HCT116 (cell line): ENCODE results near the gene TBC1D2B.

ENCODE experiments used
- ATF3 ChIP-seq: IDR thresholded peaks from 2 replicates; pipeline ENCODE4 v1.6.1; 2012
- CBX3 ChIP-seq: IDR thresholded peaks from 2 replicates; pipeline ENCODE4 v1.6.1; 2012; ENCODE audit warnings: low read depth
- CTCF ChIP-seq, 3 experiments: fragments of 200-600 bp in 1 of 3; sonication (generic) in 1 of 3; IDR thresholded peaks in 2 of 3; conservative IDR thresholded peaks in 1 of 3; 2 replicates each; pipeline ENCODE4 v1.5.1; 2012 to 2017; ENCODE audit warnings: low read depth in 2 of 3, low read length in 2 of 3, antibody characterized with exemption in 1 of 3, borderline replicate concordance in 1 of 3, control low read depth in 1 of 3, mild to moderate bottlenecking in 1 of 3, mixed read lengths in 1 of 3, mixed run types in 1 of 3, moderate library complexity in 1 of 3; ENCODE audit not compliant: insufficient read depth in 1 of 3
- EZH2 ChIP-seq: fragments of 200-600 bp; sonication (generic); IDR thresholded peaks from 2 replicates; pipeline ENCODE4 v1.6.1; 2017; ENCODE audit warnings: antibody characterized with exemption, mixed run types
- EZH2phosphoT487 ChIP-seq: fragments of 200-600 bp; IDR thresholded peaks from 2 replicates; pipeline ENCODE4 v1.6.1; 2018; ENCODE audit warnings: antibody characterized with exemption, borderline replicate concordance
- JUND ChIP-seq: IDR thresholded peaks from 2 replicates; pipeline ENCODE4 v1.6.1; 2012
- MAX ChIP-seq: IDR thresholded peaks from 2 replicates; pipeline ENCODE4 v1.6.1; 2012
- POLR2A ChIP-seq: IDR thresholded peaks from 2 replicates; pipeline ENCODE4 v1.7.0; 2011; ENCODE audit warnings: borderline replicate concordance; ENCODE audit not compliant: insufficient read depth, insufficient read length; ENCODE audit errors: extremely low read depth
- POLR2AphosphoS5 ChIP-seq: IDR thresholded peaks from 2 replicates; pipeline ENCODE4 v1.6.1; 2011; ENCODE audit warnings: mild to moderate bottlenecking, low read depth, low read length, moderate library complexity
- RAD21 ChIP-seq: IDR thresholded peaks from 2 replicates; pipeline ENCODE4 v1.6.1; 2012; ENCODE audit warnings: low read depth, mild to moderate bottlenecking
- REST ChIP-seq: IDR thresholded peaks from 2 replicates; pipeline ENCODE4 v1.6.1; 2012; ENCODE audit warnings: low read depth
- TCF7L2 ChIP-seq: IDR thresholded peaks from 2 replicates; pipeline ENCODE4 v1.7.0; 2011; ENCODE audit warnings: borderline replicate concordance, inconsistent platforms; ENCODE audit not compliant: insufficient read depth, insufficient read length; ENCODE audit errors: extremely low read depth
- ZBTB33 ChIP-seq: IDR thresholded peaks from 2 replicates; pipeline ENCODE4 v1.6.1; 2011; ENCODE audit warnings: mild to moderate bottlenecking, low read length, moderate library complexity; ENCODE audit not compliant: insufficient replicate concordance; ENCODE audit errors: extremely low read depth
- ZNF274 ChIP-seq: fragments of 200-500 bp; sonication (Bioruptor generic); IDR thresholded peaks from 2 replicates; pipeline ENCODE4 v1.6.1; 2014; ENCODE audit warnings: mild to moderate bottlenecking, low read depth, low read length, inconsistent platforms

- no peak for TF ChIP-seq POLR2AphosphoS5
- TF ChIP-seq EZH2phosphoT487: no peak
- no peak for TF ChIP-seq CTCF (IDR thresholded peaks at IDR 0.05 in 2 of 3, conservative IDR thresholded peaks at IDR 0.05 in 1 of 3; ENCODE audit: borderline replicate concordance in 1 of 3, insufficient read depth in 1 of 3, low read depth in 2 of 3, low read length in 2 of 3)
- no peak for TF ChIP-seq JUND
- TF ChIP-seq POLR2A: no peak
- no peak for TF ChIP-seq CBX3
- no peak for TF ChIP-seq ZBTB33
- no peak for TF ChIP-seq MAX
- no peak for TF ChIP-seq RAD21
- TF ChIP-seq EZH2: no peak
- no peak for TF ChIP-seq ZNF274
- TF ChIP-seq ATF3: no peak
- no peak for TF ChIP-seq REST
- no peak for TF ChIP-seq TCF7L2
Measured at GRCh38 chr15:78024519-78024870, 53.0 kb downstream of the TBC1D2B start.
